A673 (cell line): Measurements from ENCODE around the gene C18orf32. TPM values are rescaled to one million over a fixed set of nuclear protein-coding genes. Genes with fewer than 3 reads are reported as not detected.

Source experiments
- BruUV-seq: library from RNA; stranded (reverse); fragments of 400-500 nt; replicated peaks from 2 replicates; lab custom pipeline; 2021; lab: Mats Ljungman, UMichigan
- CTCF ChIA-PET: fragments of 300-600 bp; sonication (Branson Sonifier 250); formaldehyde crosslinking; loops from one replicate; lab custom pipeline; 2022; ENCODE audit warnings: antibody characterized with exemption; lab: Charles Lee
- POLR2A ChIA-PET: fragments of 300-600 bp; sonication (Branson Sonifier 250); formaldehyde crosslinking; loops from one replicate; lab custom pipeline; 2022; ENCODE audit warnings: antibody characterized with exemption; ENCODE audit not compliant: low non-redundant PET; lab: Charles Lee
- DNase-seq: peaks from one replicate; pipeline ENCODE4 v3.0.0-alpha.2; 2015; ENCODE audit warnings: low spot score
- H3K27ac ChIP-seq: fragments of 200-600 bp; sonication (generic); 2 replicates; pipeline ENCODE4 v1.5.1; 2016; ENCODE audit warnings: mixed run types, low read depth, mild to moderate bottlenecking, mixed read lengths, antibody characterized with exemption, low read length; ENCODE audit not compliant: poor library complexity, severe bottlenecking
- H3K27me3 ChIP-seq: fragments of 200-600 bp; sonication (generic); replicated peaks from 2 replicates; pipeline ENCODE4 v1.6.1; 2017; ENCODE audit warnings: mixed run types, low read depth, mild to moderate bottlenecking, mixed read lengths, antibody characterized with exemption, low read length; ENCODE audit not compliant: insufficient read depth, poor library complexity
- H3K36me3 ChIP-seq: fragments of 200-600 bp; sonication (generic); 2 replicates; pipeline ENCODE4 v1.6.1; 2016; ENCODE audit warnings: mixed run types, mild to moderate bottlenecking, mixed read lengths, antibody characterized with exemption, low read length; ENCODE audit not compliant: insufficient read depth, poor library complexity, severe bottlenecking
- H3K4me1 ChIP-seq: fragments of 200-600 bp; sonication (generic); 2 replicates; pipeline ENCODE4 v1.6.1; 2017; ENCODE audit warnings: mixed run types, mild to moderate bottlenecking, mixed read lengths, antibody characterized with exemption, low read length; ENCODE audit not compliant: insufficient read depth, poor library complexity, severe bottlenecking
- H3K4me3 ChIP-seq: fragments of 200-600 bp; sonication (generic); 2 replicates; pipeline ENCODE4 v1.5.1; 2016; ENCODE audit warnings: low read depth, mixed run types, mild to moderate bottlenecking, mixed read lengths, low read length; ENCODE audit not compliant: poor library complexity, severe bottlenecking
- H3K9me3 ChIP-seq: fragments of 200-600 bp; sonication (generic); 2 replicates; pipeline ENCODE4 v1.6.1; 2016; ENCODE audit warnings: mixed run types, low read depth, mild to moderate bottlenecking, mixed read lengths, antibody characterized with exemption, low read length; ENCODE audit not compliant: poor library complexity, severe bottlenecking
- EZH2 ChIP-seq: fragments of 200-600 bp; sonication (generic); IDR thresholded peaks from 2 replicates; pipeline ENCODE4 v1.6.1; 2017; ENCODE audit warnings: borderline replicate concordance, low read depth, mild to moderate bottlenecking, mixed read lengths, antibody characterized with exemption, low read length; ENCODE audit not compliant: poor library complexity, severe bottlenecking
- intact Hi-C: fragments of 100-400 bp; cut with micrococcal nuclease; formaldehyde crosslinking; loops from one replicate; pipeline ENCODE4 v1.10.0; 2022; ENCODE audit not compliant: unreplicated experiment
- total RNA-seq: library from RNA; stranded (reverse); gene quantifications from 2 replicates; pipeline ENCODE4 v1.2.3, GENCODE V29; 2021
- TF ChIP-seq, protein P1 (sequence below): fragments of 300-800, 200-600 bp; sonication (generic); conservative IDR thresholded peaks from 2 replicates; pipeline ENCODE4 v1.5.1; 2017; ENCODE audit warnings: low read depth, mild to moderate bottlenecking, antibody characterized with exemption, low read length, moderate library complexity, mixed read lengths

The C18orf32 gene
- total RNA-seq, 1 experiment from 2014 or later = 43.8 TPM

DNA sequence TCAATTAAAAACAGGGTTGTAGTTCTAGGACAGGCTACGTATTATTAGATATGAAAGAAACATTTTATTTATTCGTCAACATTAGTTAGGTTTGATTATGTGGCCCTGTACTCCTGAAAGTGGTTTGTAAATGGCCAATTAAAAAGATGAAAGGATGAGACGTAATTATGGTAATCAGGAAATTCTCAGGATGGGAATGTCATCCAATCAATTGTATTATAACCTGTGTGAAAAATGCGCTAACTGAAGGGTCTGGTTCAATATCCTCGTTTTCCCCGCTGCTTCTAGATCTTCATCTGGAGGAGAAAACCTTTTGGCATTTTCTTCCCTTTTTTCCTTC is 5.6 kb upstream of the C18orf32 start:
- BruUV-seq = no TSS peak
- Histone ChIP-seq H3K4me1 (peaks cover 34% of the 10 kb centered on the region), H3K27me3 (no peaks in the 10 kb centered on the region), H3K27ac (no peak overlapping the region), H3K4me3 (peak overlapping the region; percentile 98), H3K9me3 (no peaks in the 10 kb centered on the region), H3K36me3 (peaks cover 40% of the 10 kb centered on the region)
- ChIA-PET POLR2A (no interaction called here), CTCF (no interaction called here)
- intact Hi-C loops = no loop called here
- no peak for TF ChIP-seq EZH2
- no peak for DNase-seq

DNA sequence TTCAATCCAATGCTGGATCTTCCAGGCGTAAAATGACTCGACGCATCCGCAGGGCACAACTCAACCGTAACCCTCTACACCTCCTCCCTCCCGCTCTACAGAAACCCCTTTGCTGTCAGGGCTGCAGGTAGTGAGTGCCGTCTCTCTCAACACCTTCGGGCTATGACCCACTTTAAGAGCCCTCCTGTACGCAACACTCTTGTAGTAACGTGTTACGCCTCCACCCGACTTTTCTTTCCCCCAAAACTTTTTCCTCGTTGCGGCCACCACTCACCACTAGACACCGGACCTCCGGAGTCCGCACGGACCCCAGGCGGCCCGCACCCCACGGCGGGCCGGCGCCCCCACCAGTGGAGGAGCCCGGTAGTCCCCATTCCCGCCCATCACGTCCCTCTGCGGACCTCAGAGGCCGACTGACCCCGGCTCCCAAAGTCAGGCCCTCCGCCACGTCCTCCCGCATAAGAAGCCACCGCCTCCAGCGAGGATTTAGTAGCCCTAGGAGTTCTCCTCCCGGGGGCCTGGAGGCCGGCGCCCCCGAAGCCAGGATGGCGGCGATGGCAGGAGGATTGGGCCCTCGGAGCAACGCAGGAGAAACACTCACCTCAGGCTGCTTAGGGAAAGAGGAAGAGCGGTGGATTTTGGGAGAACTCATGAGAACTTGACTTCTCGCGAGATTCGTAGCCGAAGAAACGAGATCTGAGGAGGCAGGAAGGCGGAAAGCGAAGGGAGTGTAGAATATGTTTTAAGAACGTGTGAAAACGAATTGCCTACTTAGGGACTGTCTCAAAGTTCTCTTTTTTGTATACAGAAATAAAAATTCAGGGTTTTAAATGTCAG is 5.0 kb upstream of the C18orf32 start, which contains the start of gene RPL17:
Gene RPL17 (minus strand): TSS at position 609 of the 837 bp plus-strand sequence.
- H3K9me3 ChIP-seq = no peaks in the 10 kb centered on the region
- no peaks in the 10 kb centered on the region for H3K27me3 ChIP-seq
- intact Hi-C loops = no loop called here
- H3K4me3 ChIP-seq = peak within 1 kb of the TSS; percentile 98
- no peak for TF ChIP-seq EZH2
- peak; percentile 99 for DNase-seq
- peak within 1 kb of the TSS; percentile 97 for H3K27ac ChIP-seq
- H3K4me1 ChIP-seq = peaks cover 34% of the 10 kb centered on the region
- BruUV-seq = no TSS peak
- CTCF ChIA-PET = no interaction called here
- peaks cover 42% of the 10 kb centered on the region for H3K36me3 ChIP-seq
- POLR2A ChIA-PET = no interaction called here

DNA sequence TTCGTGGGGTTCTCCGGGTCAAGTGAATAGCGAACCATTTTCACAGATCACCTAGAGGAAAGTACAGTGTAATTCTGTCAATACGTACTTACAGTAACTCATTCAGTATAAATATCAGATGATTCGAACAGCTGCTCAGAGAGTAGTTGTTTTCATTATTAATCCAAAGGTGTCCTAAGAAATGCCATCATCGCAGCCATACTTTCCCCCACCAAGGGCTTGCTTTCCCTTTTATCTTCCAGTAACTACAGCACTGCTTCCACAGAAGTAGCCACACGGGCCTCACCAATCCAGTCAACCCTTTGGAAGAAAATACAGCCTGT is 4.5 kb upstream of the C18orf32 start:
- CTCF ChIA-PET = no interaction called here
- POLR2A ChIA-PET = no interaction called here
- Histone ChIP-seq H3K36me3 (peaks cover 42% of the 10 kb centered on the region), H3K27me3 (no peaks in the 10 kb centered on the region), H3K9me3 (no peaks in the 10 kb centered on the region), H3K27ac (peak overlapping the region; percentile 97), H3K4me3 (peak overlapping the region; percentile 98), H3K4me1 (peaks cover 34% of the 10 kb centered on the region)
- no peak for DNase-seq
- BruUV-seq = no TSS peak
- intact Hi-C loops = no loop called here
- TF ChIP-seq, protein P1, sequence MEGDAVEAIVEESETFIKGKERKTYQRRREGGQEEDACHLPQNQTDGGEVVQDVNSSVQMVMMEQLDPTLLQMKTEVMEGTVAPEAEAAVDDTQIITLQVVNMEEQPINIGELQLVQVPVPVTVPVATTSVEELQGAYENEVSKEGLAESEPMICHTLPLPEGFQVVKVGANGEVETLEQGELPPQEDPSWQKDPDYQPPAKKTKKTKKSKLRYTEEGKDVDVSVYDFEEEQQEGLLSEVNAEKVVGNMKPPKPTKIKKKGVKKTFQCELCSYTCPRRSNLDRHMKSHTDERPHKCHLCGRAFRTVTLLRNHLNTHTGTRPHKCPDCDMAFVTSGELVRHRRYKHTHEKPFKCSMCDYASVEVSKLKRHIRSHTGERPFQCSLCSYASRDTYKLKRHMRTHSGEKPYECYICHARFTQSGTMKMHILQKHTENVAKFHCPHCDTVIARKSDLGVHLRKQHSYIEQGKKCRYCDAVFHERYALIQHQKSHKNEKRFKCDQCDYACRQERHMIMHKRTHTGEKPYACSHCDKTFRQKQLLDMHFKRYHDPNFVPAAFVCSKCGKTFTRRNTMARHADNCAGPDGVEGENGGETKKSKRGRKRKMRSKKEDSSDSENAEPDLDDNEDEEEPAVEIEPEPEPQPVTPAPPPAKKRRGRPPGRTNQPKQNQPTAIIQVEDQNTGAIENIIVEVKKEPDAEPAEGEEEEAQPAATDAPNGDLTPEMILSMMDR = no peak
- TF ChIP-seq EZH2 = no peak

DNA sequence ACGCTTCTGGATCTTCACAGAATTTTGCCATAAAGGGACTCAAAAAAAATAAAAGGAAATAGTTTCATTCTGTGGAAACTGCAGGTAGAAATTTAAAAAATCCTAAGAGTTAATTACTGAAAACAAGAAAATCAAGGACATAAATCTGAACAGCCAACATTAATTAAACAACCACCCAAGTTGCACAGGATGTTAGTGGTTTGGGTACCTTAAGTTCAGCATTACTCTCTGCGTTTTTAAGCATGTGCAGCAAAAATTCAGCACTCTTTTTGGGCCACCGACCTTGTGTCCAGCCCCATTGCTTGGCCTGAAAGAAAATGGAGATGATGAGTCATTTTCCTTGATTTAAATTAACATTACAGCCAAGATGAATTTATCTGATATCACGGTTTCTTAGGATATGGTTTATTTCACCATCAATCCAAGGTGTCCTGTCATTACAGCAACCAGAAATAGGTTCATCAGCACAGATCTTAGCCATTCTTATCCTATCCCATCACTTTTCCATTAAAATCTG is 3.3 kb upstream of the C18orf32 start:
- Histone ChIP-seq H3K9me3 (no peaks in the 10 kb centered on the region), H3K4me1 (peaks cover 34% of the 10 kb centered on the region), H3K4me3 (peak overlapping the region; percentile 98), H3K27ac (peak overlapping the region; percentile 97), H3K36me3 (peaks cover 42% of the 10 kb centered on the region), H3K27me3 (no peaks in the 10 kb centered on the region)
- ChIA-PET CTCF (no interaction called here), POLR2A (no interaction called here)
- TF ChIP-seq, protein P1 = no peak
- no peak for TF ChIP-seq EZH2
- intact Hi-C loops = no loop called here
- no TSS peak for BruUV-seq
- no peak for DNase-seq
